ENCODE data around the gene OXCT1. TPM values are rescaled to one million over a fixed set of nuclear protein-coding genes. Genes with fewer than 3 reads are reported as not detected.

Gene OXCT1
- total and polyA plus RNA-seq, 9 of the 15 experiments (the other 6 are each of a cell fraction or from before 2014, with no cell fraction given) = 24.7 to 61.2 (median 41.9) TPM

- peak; percentile 91 for TF ChIP-seq ZBTB40 (IDR thresholded peaks at IDR 0.05)
- TF ChIP-seq ZBTB40 (CRISPR knock-in tag; IDR thresholded peaks at IDR 0.05) = no peak
- TF ChIP-seq ZSCAN32 (CRISPR knock-in tag; IDR thresholded peaks at IDR 0.05) = no peak
- peak; percentile 92 for TF ChIP-seq KDM5B (IDR thresholded peaks at IDR 0.05; ENCODE audit: insufficient replicate concordance, low read depth, low read length)
- TF ChIP-seq ZNF76 (CRISPR knock-in tag; IDR thresholded peaks at IDR 0.05; ENCODE audit: borderline replicate concordance) = peak; percentile 89; the same call in 1 of the 2 replicates
- no peak for TF ChIP-seq ZNF586 (CRISPR knock-in tag; conservative IDR thresholded peaks at IDR 0.05)
- no peak for TF ChIP-seq MAFK (IDR thresholded peaks at IDR 0.05; ENCODE audit: low read length)
- peak; percentile 80; the same call in 1 of the 2 replicates for TF ChIP-seq POLR2AphosphoS2 (IDR thresholded peaks at IDR 0.05; ENCODE audit: low read length)
- TF ChIP-seq MBD2 (IDR thresholded peaks at IDR 0.05; ENCODE audit: borderline replicate concordance, low read depth) = peak; percentile 91
- peak; percentile 66; the same call in 1 of the 2 replicates for TF ChIP-seq ATF3 (IDR thresholded peaks at IDR 0.05)
- TF ChIP-seq ATF3 (CRISPR knock-in tag; conservative IDR thresholded peaks at IDR 0.05) = 0 out of 2 replicates have a peak, but pooled peaks have one; percentile 27
- no peak for TF ChIP-seq ZNF77 (CRISPR knock-in tag; IDR thresholded peaks at IDR 0.05)
- TF ChIP-seq MCM7 (IDR thresholded peaks at IDR 0.05) = no peak
- no peak for TF ChIP-seq DEAF1 (CRISPR knock-in tag; IDR thresholded peaks at IDR 0.05)
- no peak for TF ChIP-seq MYBL2 (IDR thresholded peaks at IDR 0.05; ENCODE audit: low read depth)
- TF ChIP-seq MYBL2 (CRISPR knock-in tag; IDR thresholded peaks at IDR 0.05; ENCODE audit: borderline replicate concordance) = no peak
Measured at GRCh38 chr5:41903892-41904799, 33.9 kb upstream of the OXCT1 start, which contains the start of gene RIMOC1 (continued).

Measured in K562 (cell line).